ENCODE measurements around the gene BPIFA3. TPM values are rescaled to one million over a fixed set of nuclear protein-coding genes. Genes with fewer than 3 reads are reported as not detected.

BPIFA3 gene
- total RNA-seq, 4 donors from 2014 or later: not detected

DNA sequence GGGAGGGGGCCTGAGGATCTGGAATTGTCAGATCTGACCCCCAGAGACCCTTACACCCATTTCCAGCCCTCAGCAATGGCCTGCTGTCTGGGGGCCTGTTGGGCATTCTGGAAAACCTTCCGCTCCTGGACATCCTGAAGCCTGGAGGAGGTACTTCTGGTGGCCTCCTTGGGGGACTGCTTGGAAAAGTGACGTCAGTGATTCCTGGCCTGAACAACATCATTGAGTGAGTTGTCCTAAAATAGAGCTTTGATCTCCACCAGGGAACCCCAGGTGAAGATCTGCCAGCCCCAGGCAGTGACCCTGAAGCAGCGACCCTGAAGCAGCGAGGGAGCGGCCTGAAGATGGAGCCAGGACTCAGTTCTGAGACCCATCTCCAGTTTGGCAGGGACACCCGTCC lies 20.8 kb downstream of the BPIFA3 start:
- Histone ChIP-seq H3K27me3 (no peaks in the 10 kb centered on the region), H3K9me3 (no peaks in the 10 kb centered on the region), H3K36me3 (no peaks in the 10 kb centered on the region), H3K4me1 (peaks cover 0 to 2% of the 10 kb centered on the region in 2 donors), H3K4me3 (replicated peaks in 1 of 3) (no peak overlapping the region), H3K27ac (no peak overlapping the region)
- intact Hi-C loops (cut with DNase I): no loop called here
- no peak for DNase-seq
- TF ChIP-seq, protein P1, sequence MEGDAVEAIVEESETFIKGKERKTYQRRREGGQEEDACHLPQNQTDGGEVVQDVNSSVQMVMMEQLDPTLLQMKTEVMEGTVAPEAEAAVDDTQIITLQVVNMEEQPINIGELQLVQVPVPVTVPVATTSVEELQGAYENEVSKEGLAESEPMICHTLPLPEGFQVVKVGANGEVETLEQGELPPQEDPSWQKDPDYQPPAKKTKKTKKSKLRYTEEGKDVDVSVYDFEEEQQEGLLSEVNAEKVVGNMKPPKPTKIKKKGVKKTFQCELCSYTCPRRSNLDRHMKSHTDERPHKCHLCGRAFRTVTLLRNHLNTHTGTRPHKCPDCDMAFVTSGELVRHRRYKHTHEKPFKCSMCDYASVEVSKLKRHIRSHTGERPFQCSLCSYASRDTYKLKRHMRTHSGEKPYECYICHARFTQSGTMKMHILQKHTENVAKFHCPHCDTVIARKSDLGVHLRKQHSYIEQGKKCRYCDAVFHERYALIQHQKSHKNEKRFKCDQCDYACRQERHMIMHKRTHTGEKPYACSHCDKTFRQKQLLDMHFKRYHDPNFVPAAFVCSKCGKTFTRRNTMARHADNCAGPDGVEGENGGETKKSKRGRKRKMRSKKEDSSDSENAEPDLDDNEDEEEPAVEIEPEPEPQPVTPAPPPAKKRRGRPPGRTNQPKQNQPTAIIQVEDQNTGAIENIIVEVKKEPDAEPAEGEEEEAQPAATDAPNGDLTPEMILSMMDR (IDR thresholded peaks at IDR 0.05): no peak
- no peak for TF ChIP-seq POLR2A (IDR thresholded peaks at IDR 0.05)
- WGBS, 2 donors: 86 to 100% methylated on average over 2 to 6 of the region's 6 CpGs

DNA sequence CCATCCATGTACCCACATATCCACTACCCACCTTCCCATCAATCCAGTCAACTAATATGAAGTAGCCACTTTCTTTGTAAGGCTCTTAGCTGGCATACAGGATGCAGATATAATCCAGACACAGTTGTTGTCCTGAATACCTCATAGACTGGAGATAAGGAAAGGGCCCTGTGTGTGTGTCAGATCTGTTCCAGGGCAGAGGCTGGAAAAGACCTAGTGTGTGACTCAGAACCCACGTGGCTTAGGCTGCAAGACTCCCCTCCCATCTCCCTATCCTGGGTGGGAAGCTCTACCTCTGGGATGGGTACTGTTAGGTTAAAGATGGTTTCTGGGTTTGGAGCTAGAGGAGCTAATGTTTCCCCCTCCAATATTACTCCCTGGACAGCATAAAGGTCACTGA lies 22.3 kb downstream of the BPIFA3 start:
- WGBS, 2 donors: 33 to 57% methylated on average over 1 of the region's 1 CpG
- H3K36me3 ChIP-seq: no peaks in the 10 kb centered on the region
- DNase-seq: no peak
- no peaks in the 10 kb centered on the region for H3K9me3 ChIP-seq
- H3K27me3 ChIP-seq: no peaks in the 10 kb centered on the region
- H3K4me3 ChIP-seq (replicated peaks in 1 of 3): no peak overlapping the region
- H3K4me1 ChIP-seq: no peaks in the 10 kb centered on the region
- TF ChIP-seq POLR2A (IDR thresholded peaks at IDR 0.05): no peak
- TF ChIP-seq, protein P1 (IDR thresholded peaks at IDR 0.05): no peak
- intact Hi-C loops (cut with DNase I): no loop called here
- no peak overlapping the region for H3K27ac ChIP-seq

DNA sequence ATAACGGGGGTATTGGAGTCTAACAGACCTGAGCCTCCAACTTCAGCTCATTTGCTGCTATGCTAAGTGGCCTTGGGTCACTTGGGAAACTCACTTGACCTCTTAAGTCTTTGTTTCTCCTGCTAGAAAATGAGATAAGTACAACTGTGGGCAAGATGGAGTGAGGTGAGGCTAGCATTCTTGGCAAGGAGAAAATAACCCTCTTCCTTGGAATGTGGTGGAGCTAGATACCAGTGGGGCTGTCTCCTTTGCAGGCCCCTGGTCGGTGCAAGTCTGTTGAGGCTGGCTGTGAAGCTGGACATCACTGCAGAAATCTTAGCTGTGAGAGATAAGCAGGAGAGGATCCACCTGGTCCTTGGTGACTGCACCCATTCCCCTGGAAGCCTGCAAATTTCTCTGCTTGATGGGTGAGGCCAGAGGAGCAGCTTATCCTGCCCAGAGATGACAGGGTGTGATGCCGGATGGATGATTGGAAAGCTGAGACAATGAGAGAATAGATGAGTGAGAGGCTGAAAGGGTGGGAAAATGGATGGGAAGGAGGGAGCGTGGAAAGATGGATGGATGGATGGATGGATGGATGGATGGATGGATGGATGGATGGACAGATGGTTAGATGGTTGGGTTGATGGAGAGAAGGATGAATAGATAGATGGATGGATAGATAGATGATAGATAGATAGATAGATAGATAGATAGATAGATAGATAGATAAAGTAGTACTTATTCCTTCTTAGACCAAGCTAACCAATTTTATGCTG lies 23.0 kb downstream of the BPIFA3 start:
- intact Hi-C loops (cut with DNase I): no loop called here
- Histone ChIP-seq H3K4me3 (replicated peaks in 1 of 3) (no peak overlapping the region), H3K36me3 (no peaks in the 10 kb centered on the region), H3K4me1 (no peaks in the 10 kb centered on the region), H3K9me3 (no peaks in the 10 kb centered on the region), H3K27me3 (no peaks in the 10 kb centered on the region), H3K27ac (no peak overlapping the region)
- WGBS, 2 donors: 63 to 76% methylated on average over 4 of the region's 4 CpGs
- TF ChIP-seq POLR2A (IDR thresholded peaks at IDR 0.05): no peak
- TF ChIP-seq, protein P1 (IDR thresholded peaks at IDR 0.05): no peak
- no peak for DNase-seq

DNA sequence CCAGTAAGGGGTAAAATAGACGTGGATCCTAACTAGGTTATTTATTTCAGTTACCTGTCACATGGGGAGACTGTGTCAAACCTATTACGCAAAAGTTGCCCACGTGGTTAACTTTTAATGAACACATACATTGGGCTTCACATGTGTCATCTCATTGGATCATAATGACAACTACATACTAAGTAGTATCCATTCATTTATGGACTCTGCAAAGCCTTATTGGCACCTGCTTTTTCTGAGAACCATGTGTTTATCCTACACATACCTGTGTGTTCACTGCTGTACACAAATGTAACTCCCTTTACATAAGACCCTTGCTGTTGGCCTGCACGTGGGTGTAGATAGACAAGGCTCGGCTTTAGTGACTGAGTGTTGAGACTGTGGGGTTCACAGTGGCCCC lies 23.8 kb downstream of the BPIFA3 start:
- no peak for DNase-seq
- no peak for TF ChIP-seq POLR2A (IDR thresholded peaks at IDR 0.05)
- TF ChIP-seq, protein P1 (IDR thresholded peaks at IDR 0.05): no peak
- H3K36me3 ChIP-seq: no peaks in the 10 kb centered on the region
- 73 to 75% methylated on average over 5 of the region's 5 CpGs for WGBS, 2 donors
- no peak overlapping the region for H3K27ac ChIP-seq
- H3K27me3 ChIP-seq: no peaks in the 10 kb centered on the region
- no peaks in the 10 kb centered on the region for H3K9me3 ChIP-seq
- no peak overlapping the region for H3K4me3 ChIP-seq (replicated peaks in 1 of 3)
- intact Hi-C loops (cut with DNase I): no loop called here
- H3K4me1 ChIP-seq: no peaks in the 10 kb centered on the region

DNA sequence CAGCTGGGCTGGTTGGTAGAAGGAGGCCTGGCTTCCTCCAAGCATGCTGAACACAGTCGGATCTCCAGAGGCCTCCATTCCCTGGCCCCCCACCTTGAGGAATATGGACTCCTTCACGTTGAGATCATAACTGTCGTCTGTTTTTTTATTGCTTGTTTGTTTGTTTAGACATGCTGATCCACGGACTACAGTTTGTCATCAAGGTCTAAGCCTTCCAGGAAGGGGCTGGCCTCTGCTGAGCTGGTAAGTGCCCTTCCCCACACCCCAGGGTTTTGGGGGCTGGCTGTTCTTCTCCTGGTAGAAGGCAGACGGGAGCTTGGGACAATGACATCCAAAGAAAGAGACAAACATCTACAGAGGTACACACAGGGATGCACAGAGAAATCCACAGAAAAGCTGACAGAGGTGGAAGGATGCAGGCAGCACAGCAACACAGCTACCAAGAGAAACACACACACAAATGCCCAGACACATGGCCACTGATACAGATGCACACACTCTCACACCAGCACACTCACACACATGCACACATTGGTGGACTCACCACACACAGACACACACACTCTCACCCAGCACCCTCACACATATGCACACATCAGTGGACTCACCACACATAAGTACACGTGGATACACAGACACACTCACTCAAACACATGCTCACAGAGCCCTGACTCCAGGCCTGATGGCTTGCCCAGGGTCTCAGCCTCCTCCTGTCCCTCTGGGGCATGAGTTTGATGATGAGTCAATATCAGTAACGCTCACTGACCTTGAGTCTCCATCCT lies 25.4 kb downstream of the BPIFA3 start:
- WGBS, 2 donors: 75% methylated on average over 7 of the region's 7 CpGs
- no peaks in the 10 kb centered on the region for H3K9me3 ChIP-seq
- H3K27me3 ChIP-seq: no peaks in the 10 kb centered on the region
- H3K27ac ChIP-seq: no peak overlapping the region
- DNase-seq: no peak
- H3K4me3 ChIP-seq (replicated peaks in 1 of 3): no peak overlapping the region
- peaks cover 4% of the 10 kb centered on the region in 2 donors for H3K4me1 ChIP-seq
- intact Hi-C loops (cut with DNase I): no loop called here
- TF ChIP-seq POLR2A (IDR thresholded peaks at IDR 0.05): no peak
- TF ChIP-seq, protein P1 (IDR thresholded peaks at IDR 0.05): no peak
- H3K36me3 ChIP-seq: no peaks in the 10 kb centered on the region

All from thyroid gland (tissue), 4 donors.